Caco-2 (cell line): Measurements from ENCODE around the gene CCDC154. TPM values are rescaled to one million over a fixed set of nuclear protein-coding genes. Genes with fewer than 3 reads are reported as not detected.

Experiments used
- BruUV-seq: library from RNA; stranded (reverse); fragments of 400-500 nt; replicated peaks from 2 replicates; lab custom pipeline; 2021; lab: Mats Ljungman, UMichigan
- CTCF ChIA-PET: fragments of 300-600 bp; sonication (Branson Sonifier 250); formaldehyde crosslinking; loops from one replicate; lab custom pipeline; 2022; ENCODE audit warnings: antibody characterized with exemption; lab: Charles Lee
- POLR2A ChIA-PET: fragments of 300-600 bp; sonication (Branson Sonifier 250); formaldehyde crosslinking; loops from one replicate; lab custom pipeline; 2022; ENCODE audit warnings: antibody characterized with exemption; lab: Charles Lee
- DNase-seq, 2 experiments: peaks; one replicate each; pipeline versions ENCODE4 v3.0.0 to v3.0.0-alpha.2; 2020 to 2022
- H3K27me3 ChIP-seq: replicated peaks from 2 replicates; pipeline ENCODE4 v1.6.0; 2011; ENCODE audit warnings: low read length; ENCODE audit not compliant: control insufficient read depth, insufficient read depth
- H3K36me3 ChIP-seq: 2 replicates; pipeline ENCODE4 v1.5.1; 2011; ENCODE audit warnings: low read length; ENCODE audit not compliant: control insufficient read depth, insufficient read depth
- H3K4me1 ChIP-seq: fragments of 250-450 bp; sonication (Bioruptor Pico); 2 replicates; pipeline ENCODE4 v1.5.1; 2020; ENCODE audit warnings: mild to moderate bottlenecking
- H3K4me3 ChIP-seq: 2 replicates; pipeline ENCODE4 v1.5.1; 2011; ENCODE audit warnings: low read depth, mild to moderate bottlenecking, control low read depth, low read length
- H3K9me3 ChIP-seq: fragments of 250-450 bp; sonication (Bioruptor Pico); 2 replicates; pipeline ENCODE4 v1.5.1; 2020; ENCODE audit warnings: mild to moderate bottlenecking, moderate library complexity
- H3K27ac Mint-ChIP-seq: one replicate; pipeline ENCODE4 v1.8.0; 2022; ENCODE audit warnings: mixed read lengths; ENCODE audit not compliant: unreplicated experiment
- H3K27me3 Mint-ChIP-seq: one replicate; pipeline ENCODE4 v1.8.0; 2022; ENCODE audit warnings: mixed read lengths; ENCODE audit not compliant: insufficient read depth, unreplicated experiment
- H3K36me3 Mint-ChIP-seq: one replicate; pipeline ENCODE4 v1.8.0; 2022; ENCODE audit warnings: mild to moderate bottlenecking, mixed read lengths; ENCODE audit not compliant: insufficient read depth, unreplicated experiment
- H3K4me1 Mint-ChIP-seq: one replicate; pipeline ENCODE4 v1.8.0; 2022; ENCODE audit warnings: low read depth, mixed read lengths; ENCODE audit not compliant: unreplicated experiment
- H3K4me3 Mint-ChIP-seq: one replicate; pipeline ENCODE4 v1.8.0; 2022; ENCODE audit warnings: mild to moderate bottlenecking, moderate library complexity, mixed read lengths; ENCODE audit not compliant: unreplicated experiment
- H3K9me3 Mint-ChIP-seq: one replicate; pipeline ENCODE4 v1.8.0; 2022; ENCODE audit warnings: mixed read lengths; ENCODE audit not compliant: unreplicated experiment
- intact Hi-C: fragments of 100-400 bp; cut with micrococcal nuclease; formaldehyde crosslinking; loops from one replicate; pipeline ENCODE4 v1.10.0; 2022; ENCODE audit not compliant: unreplicated experiment
- total RNA-seq: library from RNA; stranded (reverse); gene quantifications from 2 replicates; pipeline ENCODE4 v1.2.3, GENCODE V29; 2022
- TF ChIP-seq, protein P1 (sequence below), 2 experiments: fragments of 200-600 bp in 1 of 2; IDR thresholded peaks; 1 replicate in 1 of 2; 2 replicates in 1 of 2; pipeline versions ENCODE4 v1.5.1 to v1.8.0; 2011 to 2022; ENCODE audit warnings: antibody characterized with exemption in 1 of 2, control low read depth in 1 of 2, inconsistent platforms in 1 of 2, low read depth in 1 of 2, low read length in 1 of 2, mild to moderate bottlenecking in 1 of 2, moderate library complexity in 1 of 2; ENCODE audit not compliant: insufficient read depth in 1 of 2, severe bottlenecking in 1 of 2, unreplicated experiment in 1 of 2

Gene CCDC154
- total RNA-seq, 1 experiment from 2014 or later = 1.1 TPM

DNA sequence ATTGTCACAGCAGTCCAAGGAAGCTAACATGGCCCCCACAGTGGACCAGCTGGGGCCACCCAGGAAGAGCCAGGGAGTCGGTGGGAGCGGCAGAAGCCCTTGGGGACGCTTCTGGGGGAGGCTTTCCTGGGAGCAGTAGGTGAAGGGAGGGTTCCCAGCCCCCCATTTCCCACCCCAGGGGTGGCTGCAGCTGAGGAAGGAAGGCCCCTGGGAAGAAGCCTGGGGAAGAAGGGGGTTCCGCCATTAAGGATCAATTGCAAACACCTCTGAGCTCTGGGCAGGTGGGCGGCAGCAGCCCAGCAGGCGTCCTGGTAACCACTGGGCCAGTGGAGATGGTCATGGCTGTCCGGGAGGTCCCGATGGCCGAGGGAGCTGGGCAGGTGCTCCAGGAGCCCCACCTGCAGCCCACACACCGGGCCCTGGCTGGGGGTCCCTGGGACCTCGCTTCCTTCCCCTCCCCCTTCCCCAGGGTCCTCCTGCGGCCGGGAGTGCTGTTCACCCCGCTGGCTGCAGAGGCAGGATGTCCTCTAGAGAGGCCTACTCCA, 14.1 kb downstream of the CCDC154 start:
- H3K9me3 Mint-ChIP-seq = no peaks in the 10 kb centered on the region
- no TSS peak for BruUV-seq
- peaks cover 6% of the 10 kb centered on the region for H3K36me3 Mint-ChIP-seq
- H3K27me3 Mint-ChIP-seq = no peaks in the 10 kb centered on the region
- no peaks in the 10 kb centered on the region for H3K9me3 ChIP-seq
- H3K4me3 Mint-ChIP-seq = peak overlapping the region; percentile 52
- DNase-seq = no peak
- H3K27me3 ChIP-seq = no peaks in the 10 kb centered on the region
- peak overlapping the region; percentile 75 for H3K27ac Mint-ChIP-seq
- no peaks in the 10 kb centered on the region for H3K4me1 Mint-ChIP-seq
- TF ChIP-seq, protein P1, sequence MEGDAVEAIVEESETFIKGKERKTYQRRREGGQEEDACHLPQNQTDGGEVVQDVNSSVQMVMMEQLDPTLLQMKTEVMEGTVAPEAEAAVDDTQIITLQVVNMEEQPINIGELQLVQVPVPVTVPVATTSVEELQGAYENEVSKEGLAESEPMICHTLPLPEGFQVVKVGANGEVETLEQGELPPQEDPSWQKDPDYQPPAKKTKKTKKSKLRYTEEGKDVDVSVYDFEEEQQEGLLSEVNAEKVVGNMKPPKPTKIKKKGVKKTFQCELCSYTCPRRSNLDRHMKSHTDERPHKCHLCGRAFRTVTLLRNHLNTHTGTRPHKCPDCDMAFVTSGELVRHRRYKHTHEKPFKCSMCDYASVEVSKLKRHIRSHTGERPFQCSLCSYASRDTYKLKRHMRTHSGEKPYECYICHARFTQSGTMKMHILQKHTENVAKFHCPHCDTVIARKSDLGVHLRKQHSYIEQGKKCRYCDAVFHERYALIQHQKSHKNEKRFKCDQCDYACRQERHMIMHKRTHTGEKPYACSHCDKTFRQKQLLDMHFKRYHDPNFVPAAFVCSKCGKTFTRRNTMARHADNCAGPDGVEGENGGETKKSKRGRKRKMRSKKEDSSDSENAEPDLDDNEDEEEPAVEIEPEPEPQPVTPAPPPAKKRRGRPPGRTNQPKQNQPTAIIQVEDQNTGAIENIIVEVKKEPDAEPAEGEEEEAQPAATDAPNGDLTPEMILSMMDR (IDR thresholded peaks at IDR 0.05; ENCODE audit: insufficient read depth in 1 of 2, low read depth in 1 of 2, low read length in 1 of 2, severe bottlenecking in 1 of 2, unreplicated experiment in 1 of 2) = no peak
- no peak overlapping the region for H3K4me3 ChIP-seq
- no peaks in the 10 kb centered on the region for H3K36me3 ChIP-seq
- ChIA-PET POLR2A (interaction anchor here (1.0 to 1.6 kb wide), 2 partner anchors 9 to 22 kb away, joined by 3 to 16 read pairs; partner anchors contain the start of gene UQCC4), CTCF (interaction anchor here (0.5 to 2.0 kb wide), 4 partner anchors 10 to 566 kb away, joined by 3 to 9 read pairs (median 4); partner anchors contain the start of gene UQCC4)
- intact Hi-C loops = loop anchor here (1.0 kb wide), 1 partner anchor 15 kb away; no protein-coding TSS in a partner anchor
- peaks cover 18% of the 10 kb centered on the region for H3K4me1 ChIP-seq

DNA sequence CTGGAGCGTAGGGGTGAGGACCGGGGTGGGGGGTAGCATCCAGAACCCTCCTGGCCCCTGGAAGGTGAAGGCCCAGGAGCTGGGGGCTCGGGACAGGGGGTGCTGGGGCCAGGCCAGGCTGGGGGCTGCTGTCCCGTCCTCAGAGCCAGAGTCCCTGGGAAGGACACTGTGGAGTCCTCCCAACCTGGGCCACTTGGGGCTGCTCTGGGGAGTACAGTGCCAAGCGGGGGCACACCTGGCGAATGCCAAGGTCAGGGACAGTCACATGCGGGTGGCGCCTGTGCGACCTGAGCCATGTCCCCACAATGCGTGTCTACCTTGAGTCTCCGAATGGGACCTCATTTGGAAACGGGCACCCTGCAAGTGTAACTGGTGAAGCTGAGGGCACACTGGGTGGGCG, 14.7 kb downstream of the CCDC154 start:
- no TSS peak for BruUV-seq
- POLR2A ChIA-PET = interaction anchor here (1.6 kb wide), 1 partner anchor 9 kb away, joined by 16 read pairs; the partner anchor contains the start of gene UQCC4
- H3K9me3 ChIP-seq = no peaks in the 10 kb centered on the region
- no peaks in the 10 kb centered on the region for H3K36me3 ChIP-seq
- intact Hi-C loops = loop anchor here (1.0 to 10.0 kb wide), 2 partner anchors 14 to 45 kb away; partner anchors contain the start of gene CLCN7
- peaks cover 18% of the 10 kb centered on the region for H3K4me1 ChIP-seq
- Mint-ChIP-seq H3K4me1 (no peaks in the 10 kb centered on the region), H3K36me3 (peaks cover 6% of the 10 kb centered on the region), H3K9me3 (no peaks in the 10 kb centered on the region), H3K27me3 (no peaks in the 10 kb centered on the region), H3K4me3 (peak overlapping the region; percentile 22), H3K27ac (peak overlapping the region; percentile 75)
- DNase-seq = no peak
- no peaks in the 10 kb centered on the region for H3K27me3 ChIP-seq
- CTCF ChIA-PET = interaction anchor here (0.6 kb wide), 1 partner anchor 99 kb away, joined by 5 read pairs; no protein-coding TSS in a partner anchor
- no peak overlapping the region for H3K4me3 ChIP-seq
- TF ChIP-seq, protein P1 (IDR thresholded peaks at IDR 0.05; ENCODE audit: insufficient read depth in 1 of 2, low read depth in 1 of 2, low read length in 1 of 2, severe bottlenecking in 1 of 2, unreplicated experiment in 1 of 2) = no peak

DNA sequence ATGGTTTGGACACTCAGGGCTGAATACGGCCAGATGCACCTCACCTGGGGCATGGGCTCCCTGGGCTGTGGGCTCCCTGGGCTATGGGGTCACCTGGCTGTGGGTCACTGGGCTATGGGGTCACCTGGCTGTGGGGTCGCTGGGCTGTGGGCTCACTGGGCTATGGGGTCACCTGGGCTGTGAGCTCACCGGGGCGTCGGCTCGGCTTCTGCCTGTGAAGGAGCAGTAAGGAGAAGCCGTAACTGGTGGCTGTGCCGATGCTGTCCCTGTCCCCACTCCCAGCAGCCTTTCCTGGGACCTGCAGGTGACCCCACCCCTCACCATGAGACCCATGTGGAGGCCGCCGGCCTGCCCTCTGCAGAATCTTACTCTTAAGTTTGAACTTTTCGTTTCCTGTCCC, 15.3 kb downstream of the CCDC154 start:
- peaks cover 18% of the 10 kb centered on the region for H3K4me1 ChIP-seq
- TF ChIP-seq, protein P1 (IDR thresholded peaks at IDR 0.05; ENCODE audit: insufficient read depth in 1 of 2, low read depth in 1 of 2, low read length in 1 of 2, severe bottlenecking in 1 of 2, unreplicated experiment in 1 of 2) = no peak
- Mint-ChIP-seq H3K36me3 (peaks cover 6% of the 10 kb centered on the region), H3K9me3 (no peaks in the 10 kb centered on the region), H3K4me1 (no peaks in the 10 kb centered on the region), H3K27ac (peak overlapping the region; percentile 75), H3K27me3 (no peaks in the 10 kb centered on the region), H3K4me3 (no peak overlapping the region)
- POLR2A ChIA-PET = no interaction called here
- no peaks in the 10 kb centered on the region for H3K27me3 ChIP-seq
- no peaks in the 10 kb centered on the region for H3K9me3 ChIP-seq
- H3K4me3 ChIP-seq = no peak overlapping the region
- CTCF ChIA-PET = no interaction called here
- no peak for DNase-seq
- BruUV-seq = no TSS peak
- intact Hi-C loops = loop anchor here (10.0 kb wide), 1 partner anchor 46 kb away; the partner anchor contains the start of gene CLCN7
- no peaks in the 10 kb centered on the region for H3K36me3 ChIP-seq
